Caco-2 (cell line): Measurements from ENCODE around the gene CFAP99. TPM values are rescaled to one million over a fixed set of nuclear protein-coding genes. Genes with fewer than 3 reads are reported as not detected.

Experiments
- BruUV-seq: library from RNA; stranded (reverse); fragments of 400-500 nt; replicated peaks from 2 replicates; lab custom pipeline; 2021; lab: Mats Ljungman, UMichigan
- CTCF ChIA-PET: fragments of 300-600 bp; sonication (Branson Sonifier 250); formaldehyde crosslinking; loops from one replicate; lab custom pipeline; 2022; ENCODE audit warnings: antibody characterized with exemption; lab: Charles Lee
- POLR2A ChIA-PET: fragments of 300-600 bp; sonication (Branson Sonifier 250); formaldehyde crosslinking; loops from one replicate; lab custom pipeline; 2022; ENCODE audit warnings: antibody characterized with exemption; lab: Charles Lee
- DNase-seq, 2 experiments: peaks; one replicate each; pipeline versions ENCODE4 v3.0.0 to v3.0.0-alpha.2; 2020 to 2022
- H3K27me3 ChIP-seq: replicated peaks from 2 replicates; pipeline ENCODE4 v1.6.0; 2011; ENCODE audit warnings: low read length; ENCODE audit not compliant: control insufficient read depth, insufficient read depth
- H3K36me3 ChIP-seq: 2 replicates; pipeline ENCODE4 v1.5.1; 2011; ENCODE audit warnings: low read length; ENCODE audit not compliant: control insufficient read depth, insufficient read depth
- H3K4me1 ChIP-seq: fragments of 250-450 bp; sonication (Bioruptor Pico); 2 replicates; pipeline ENCODE4 v1.5.1; 2020; ENCODE audit warnings: mild to moderate bottlenecking
- H3K4me3 ChIP-seq: 2 replicates; pipeline ENCODE4 v1.5.1; 2011; ENCODE audit warnings: low read depth, mild to moderate bottlenecking, control low read depth, low read length
- H3K9me3 ChIP-seq: fragments of 250-450 bp; sonication (Bioruptor Pico); 2 replicates; pipeline ENCODE4 v1.5.1; 2020; ENCODE audit warnings: mild to moderate bottlenecking, moderate library complexity
- H3K27ac Mint-ChIP-seq: one replicate; pipeline ENCODE4 v1.8.0; 2022; ENCODE audit warnings: mixed read lengths; ENCODE audit not compliant: unreplicated experiment
- H3K27me3 Mint-ChIP-seq: one replicate; pipeline ENCODE4 v1.8.0; 2022; ENCODE audit warnings: mixed read lengths; ENCODE audit not compliant: insufficient read depth, unreplicated experiment
- H3K36me3 Mint-ChIP-seq: one replicate; pipeline ENCODE4 v1.8.0; 2022; ENCODE audit warnings: mild to moderate bottlenecking, mixed read lengths; ENCODE audit not compliant: insufficient read depth, unreplicated experiment
- H3K4me1 Mint-ChIP-seq: one replicate; pipeline ENCODE4 v1.8.0; 2022; ENCODE audit warnings: low read depth, mixed read lengths; ENCODE audit not compliant: unreplicated experiment
- H3K4me3 Mint-ChIP-seq: one replicate; pipeline ENCODE4 v1.8.0; 2022; ENCODE audit warnings: mild to moderate bottlenecking, moderate library complexity, mixed read lengths; ENCODE audit not compliant: unreplicated experiment
- H3K9me3 Mint-ChIP-seq: one replicate; pipeline ENCODE4 v1.8.0; 2022; ENCODE audit warnings: mixed read lengths; ENCODE audit not compliant: unreplicated experiment
- intact Hi-C: fragments of 100-400 bp; cut with micrococcal nuclease; formaldehyde crosslinking; loops from one replicate; pipeline ENCODE4 v1.10.0; 2022; ENCODE audit not compliant: unreplicated experiment
- total RNA-seq: library from RNA; stranded (reverse); gene quantifications from 2 replicates; pipeline ENCODE4 v1.2.3, GENCODE V29; 2022
- TF ChIP-seq, protein P1 (sequence below), 2 experiments: fragments of 200-600 bp in 1 of 2; IDR thresholded peaks; 1 replicate in 1 of 2; 2 replicates in 1 of 2; pipeline versions ENCODE4 v1.5.1 to v1.8.0; 2011 to 2022; ENCODE audit warnings: antibody characterized with exemption in 1 of 2, control low read depth in 1 of 2, inconsistent platforms in 1 of 2, low read depth in 1 of 2, low read length in 1 of 2, mild to moderate bottlenecking in 1 of 2, moderate library complexity in 1 of 2; ENCODE audit not compliant: insufficient read depth in 1 of 2, severe bottlenecking in 1 of 2, unreplicated experiment in 1 of 2

The CFAP99 gene
- total RNA-seq, 1 experiment from 2014 or later: not detected

DNA sequence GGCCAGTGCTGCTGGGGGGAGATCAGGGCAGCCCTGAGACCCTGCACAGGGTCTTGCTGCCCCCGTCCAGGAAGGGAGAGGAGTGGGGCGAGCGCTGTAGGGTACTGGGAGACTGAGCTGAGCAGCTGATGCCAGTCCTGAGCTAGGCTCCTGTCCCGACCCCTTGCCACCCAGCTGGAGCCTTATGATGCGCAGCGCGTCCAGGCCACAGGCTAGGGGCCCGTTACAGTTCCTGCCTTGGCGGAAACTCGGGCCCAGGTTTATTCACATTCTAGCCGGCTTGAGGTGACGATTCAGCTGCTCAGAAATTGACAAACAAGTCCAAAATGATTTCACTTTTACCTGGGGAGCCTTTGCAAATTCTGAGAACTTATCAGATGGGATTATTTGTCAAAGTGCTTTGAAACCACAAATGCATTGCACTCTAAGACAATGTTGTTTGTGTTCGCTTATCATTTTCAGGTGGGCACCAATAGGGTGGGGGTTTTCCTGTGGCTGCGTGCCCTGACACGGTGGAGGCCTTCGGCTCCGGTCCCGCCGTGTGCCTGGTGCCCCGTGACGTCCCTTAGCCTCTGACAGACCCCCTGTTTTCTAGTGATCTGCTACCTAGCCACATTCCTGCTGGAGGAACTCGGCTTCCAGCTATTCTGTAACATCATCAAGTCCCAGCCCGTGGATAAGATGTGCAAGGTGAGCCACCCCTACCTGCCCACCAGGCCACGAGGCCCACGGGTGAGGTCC, 18.9 kb downstream of the CFAP99 start:
- Histone ChIP-seq H3K27me3 (no peaks in the 10 kb centered on the region), H3K36me3 (no peaks in the 10 kb centered on the region), H3K9me3 (no peaks in the 10 kb centered on the region), H3K4me3 (no peak overlapping the region), H3K4me1 (no peaks in the 10 kb centered on the region)
- no peaks in the 10 kb centered on the region for H3K36me3 Mint-ChIP-seq
- intact Hi-C loops: no loop called here
- H3K9me3 Mint-ChIP-seq: no peaks in the 10 kb centered on the region
- DNase-seq: no peak
- no peaks in the 10 kb centered on the region for H3K4me1 Mint-ChIP-seq
- CTCF ChIA-PET: interaction anchor here (1.0 kb wide), 1 partner anchor 24 kb away, joined by 3 read pairs; no protein-coding TSS in a partner anchor
- no peak overlapping the region for H3K4me3 Mint-ChIP-seq
- no peaks in the 10 kb centered on the region for H3K27me3 Mint-ChIP-seq
- POLR2A ChIA-PET: no interaction called here
- BruUV-seq: no TSS peak
- TF ChIP-seq, protein P1, sequence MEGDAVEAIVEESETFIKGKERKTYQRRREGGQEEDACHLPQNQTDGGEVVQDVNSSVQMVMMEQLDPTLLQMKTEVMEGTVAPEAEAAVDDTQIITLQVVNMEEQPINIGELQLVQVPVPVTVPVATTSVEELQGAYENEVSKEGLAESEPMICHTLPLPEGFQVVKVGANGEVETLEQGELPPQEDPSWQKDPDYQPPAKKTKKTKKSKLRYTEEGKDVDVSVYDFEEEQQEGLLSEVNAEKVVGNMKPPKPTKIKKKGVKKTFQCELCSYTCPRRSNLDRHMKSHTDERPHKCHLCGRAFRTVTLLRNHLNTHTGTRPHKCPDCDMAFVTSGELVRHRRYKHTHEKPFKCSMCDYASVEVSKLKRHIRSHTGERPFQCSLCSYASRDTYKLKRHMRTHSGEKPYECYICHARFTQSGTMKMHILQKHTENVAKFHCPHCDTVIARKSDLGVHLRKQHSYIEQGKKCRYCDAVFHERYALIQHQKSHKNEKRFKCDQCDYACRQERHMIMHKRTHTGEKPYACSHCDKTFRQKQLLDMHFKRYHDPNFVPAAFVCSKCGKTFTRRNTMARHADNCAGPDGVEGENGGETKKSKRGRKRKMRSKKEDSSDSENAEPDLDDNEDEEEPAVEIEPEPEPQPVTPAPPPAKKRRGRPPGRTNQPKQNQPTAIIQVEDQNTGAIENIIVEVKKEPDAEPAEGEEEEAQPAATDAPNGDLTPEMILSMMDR (IDR thresholded peaks at IDR 0.05; ENCODE audit: insufficient read depth in 1 of 2, low read depth in 1 of 2, low read length in 1 of 2, severe bottlenecking in 1 of 2, unreplicated experiment in 1 of 2): no peak
- no peak overlapping the region for H3K27ac Mint-ChIP-seq

DNA sequence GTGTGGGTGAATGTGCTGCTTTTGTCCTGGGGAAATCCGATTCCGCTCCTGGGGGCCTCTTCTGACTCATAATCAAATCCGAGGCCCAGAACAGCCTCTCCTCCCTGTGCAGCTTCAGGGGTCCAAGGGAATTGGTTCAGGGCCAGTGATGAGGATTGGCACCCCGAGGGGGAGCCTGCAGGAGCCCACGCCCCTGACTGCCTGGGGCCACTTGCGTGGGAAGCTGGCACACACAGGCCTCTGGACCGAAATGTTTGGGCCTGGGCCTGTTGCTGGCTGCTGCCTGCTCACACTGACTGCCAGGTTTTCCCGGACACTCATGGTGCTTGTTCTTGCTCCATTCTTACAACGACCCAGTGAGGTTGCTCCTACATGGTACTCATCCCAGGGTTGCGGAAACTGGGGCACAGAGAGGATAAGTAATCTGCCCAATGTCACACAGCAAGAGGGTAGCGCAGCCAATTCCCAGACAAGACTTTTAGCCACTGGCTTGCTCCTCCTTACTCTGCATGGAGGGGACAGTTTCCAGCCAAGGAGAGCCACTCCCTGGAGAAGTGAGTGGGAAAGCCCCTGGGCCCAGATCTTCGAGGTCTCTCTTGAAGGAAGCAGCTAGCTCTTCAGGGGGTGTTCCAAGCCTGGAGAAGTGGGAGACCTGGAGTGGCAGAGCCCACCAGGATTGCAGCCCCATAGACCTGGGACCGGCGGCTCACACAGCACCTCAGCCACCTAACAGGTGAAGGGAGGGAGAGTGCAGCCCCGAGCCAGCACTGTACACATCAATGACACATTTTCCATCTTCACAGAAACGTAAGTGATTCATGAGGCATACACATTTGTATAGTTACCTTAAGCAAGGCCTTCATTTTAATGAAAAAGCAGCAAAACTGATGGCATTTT, 20.3 kb downstream of the CFAP99 start:
- no peaks in the 10 kb centered on the region for H3K4me1 Mint-ChIP-seq
- TF ChIP-seq, protein P1 (IDR thresholded peaks at IDR 0.05; ENCODE audit: insufficient read depth in 1 of 2, low read depth in 1 of 2, low read length in 1 of 2, severe bottlenecking in 1 of 2, unreplicated experiment in 1 of 2): no peak
- no peaks in the 10 kb centered on the region for H3K36me3 Mint-ChIP-seq
- BruUV-seq: no TSS peak
- H3K27me3 ChIP-seq: no peaks in the 10 kb centered on the region
- intact Hi-C loops: no loop called here
- no peaks in the 10 kb centered on the region for H3K9me3 Mint-ChIP-seq
- ChIA-PET POLR2A (no interaction called here), CTCF (no interaction called here)
- no peak overlapping the region for H3K4me3 Mint-ChIP-seq
- no peaks in the 10 kb centered on the region for H3K27me3 Mint-ChIP-seq
- no peak overlapping the region for H3K4me3 ChIP-seq
- no peak overlapping the region for H3K27ac Mint-ChIP-seq
- H3K36me3 ChIP-seq: no peaks in the 10 kb centered on the region
- no peak for DNase-seq
- H3K4me1 ChIP-seq: no peaks in the 10 kb centered on the region
- H3K9me3 ChIP-seq: no peaks in the 10 kb centered on the region

DNA sequence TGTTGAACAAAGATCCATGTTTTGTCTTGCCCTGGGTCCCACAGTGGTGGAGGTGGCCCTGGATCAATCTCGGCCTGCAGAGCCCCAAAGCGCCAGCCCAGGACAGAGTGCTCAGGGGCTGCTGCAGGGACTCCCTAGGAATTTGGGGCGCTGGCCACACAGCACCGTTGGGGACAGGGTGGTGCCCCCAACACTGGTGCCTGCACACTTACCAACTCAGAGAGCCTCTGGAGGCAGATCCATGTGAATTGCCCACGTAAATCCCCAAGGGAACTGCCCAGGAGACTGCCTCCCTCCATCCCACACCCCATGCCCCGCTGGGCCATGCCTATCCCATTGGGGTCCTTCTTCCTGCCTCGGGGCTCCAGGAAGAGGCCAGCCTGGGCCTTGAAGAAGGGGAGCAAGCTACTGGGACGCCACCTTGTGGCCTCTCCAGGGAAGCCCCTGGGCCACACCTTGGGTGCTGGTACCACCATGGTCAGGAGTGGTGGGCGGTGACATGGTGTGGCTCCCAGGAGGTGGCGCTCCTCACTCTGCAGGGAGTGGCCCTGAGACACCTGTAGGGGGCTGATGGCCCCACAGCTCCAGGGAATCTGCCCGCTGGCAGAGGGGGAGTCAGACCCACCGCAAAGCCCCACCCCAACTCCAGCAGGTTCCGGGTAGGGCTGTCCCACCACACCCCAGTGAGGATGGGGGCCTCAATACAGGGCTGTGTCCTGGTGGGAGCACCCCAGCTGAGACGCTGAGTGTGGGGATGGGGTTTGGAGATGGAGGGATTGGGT, 22.8 kb downstream of the CFAP99 start:
- Mint-ChIP-seq H3K27me3 (no peaks in the 10 kb centered on the region), H3K36me3 (no peaks in the 10 kb centered on the region), H3K4me1 (no peaks in the 10 kb centered on the region), H3K4me3 (no peak overlapping the region), H3K9me3 (no peaks in the 10 kb centered on the region), H3K27ac (no peak overlapping the region)
- TF ChIP-seq, protein P1 (IDR thresholded peaks at IDR 0.05; ENCODE audit: insufficient read depth in 1 of 2, low read depth in 1 of 2, low read length in 1 of 2, severe bottlenecking in 1 of 2, unreplicated experiment in 1 of 2): peak; percentile 44 to 68
- intact Hi-C loops: no loop called here
- DNase-seq: peak; percentile 67
- POLR2A ChIA-PET: no interaction called here
- H3K9me3 ChIP-seq: no peaks in the 10 kb centered on the region
- BruUV-seq: no TSS peak
- no peaks in the 10 kb centered on the region for H3K27me3 ChIP-seq
- no peaks in the 10 kb centered on the region for H3K4me1 ChIP-seq
- no peaks in the 10 kb centered on the region for H3K36me3 ChIP-seq
- CTCF ChIA-PET: interaction anchor here (0.6 to 1.2 kb wide), 4 partner anchors 11 to 221 kb away, joined by 3 to 5 read pairs (median 4); no protein-coding TSS in a partner anchor
- no peak overlapping the region for H3K4me3 ChIP-seq
